Nephron (organoid): ENCODE results near the gene APIP.

Experiments
- H3K27ac Mint-ChIP-seq, 3 experiments: 2 replicates each; pipeline ENCODE4 v1.8.0; 2020; ENCODE audit warnings: mixed read lengths in 3 of 3, mild to moderate bottlenecking in 2 of 3, moderate library complexity in 1 of 3
- H3K27me3 Mint-ChIP-seq: 2 replicates; pipeline ENCODE4 v1.8.0; 2021; ENCODE audit warnings: low read depth, mild to moderate bottlenecking, moderate library complexity, mixed read lengths
- H3K36me3 Mint-ChIP-seq: 2 replicates; pipeline ENCODE4 v1.8.0; 2020; ENCODE audit warnings: low read depth, mixed read lengths
- H3K4me1 Mint-ChIP-seq: 2 replicates; pipeline ENCODE4 v1.8.0; 2020; ENCODE audit warnings: mixed read lengths
- H3K4me3 Mint-ChIP-seq, 3 experiments: 2 replicates each; pipeline ENCODE4 v1.8.0; 2020; ENCODE audit warnings: mild to moderate bottlenecking in 3 of 3, mixed read lengths in 3 of 3, moderate library complexity in 2 of 3
- H3K9me3 Mint-ChIP-seq: 2 replicates; pipeline ENCODE4 v1.8.0; 2020; ENCODE audit warnings: mixed read lengths
- TF ChIP-seq, protein P1 (sequence below), 3 experiments: fragments of 200-600 bp; sonication (generic); IDR thresholded peaks; one replicate each; pipeline ENCODE4 v1.5.0; 2021; ENCODE audit warnings: antibody characterized with exemption in 3 of 3; ENCODE audit not compliant: unreplicated experiment in 3 of 3

The APIP gene

GRCh38 chr11:34860518-34860917, 55.7 kb downstream of the APIP start:
- no peaks in the 10 kb centered on the region for H3K9me3 Mint-ChIP-seq
- H3K36me3 Mint-ChIP-seq = peaks cover 16% of the 10 kb centered on the region
- peaks cover 28% of the 10 kb centered on the region for H3K4me1 Mint-ChIP-seq
- H3K27me3 Mint-ChIP-seq = no peaks in the 10 kb centered on the region
- H3K4me3 Mint-ChIP-seq = no peak overlapping the region
- H3K27ac Mint-ChIP-seq = peak overlapping the region in 2 of 3 experiments; percentile 27 to 28
- TF ChIP-seq, protein P1, sequence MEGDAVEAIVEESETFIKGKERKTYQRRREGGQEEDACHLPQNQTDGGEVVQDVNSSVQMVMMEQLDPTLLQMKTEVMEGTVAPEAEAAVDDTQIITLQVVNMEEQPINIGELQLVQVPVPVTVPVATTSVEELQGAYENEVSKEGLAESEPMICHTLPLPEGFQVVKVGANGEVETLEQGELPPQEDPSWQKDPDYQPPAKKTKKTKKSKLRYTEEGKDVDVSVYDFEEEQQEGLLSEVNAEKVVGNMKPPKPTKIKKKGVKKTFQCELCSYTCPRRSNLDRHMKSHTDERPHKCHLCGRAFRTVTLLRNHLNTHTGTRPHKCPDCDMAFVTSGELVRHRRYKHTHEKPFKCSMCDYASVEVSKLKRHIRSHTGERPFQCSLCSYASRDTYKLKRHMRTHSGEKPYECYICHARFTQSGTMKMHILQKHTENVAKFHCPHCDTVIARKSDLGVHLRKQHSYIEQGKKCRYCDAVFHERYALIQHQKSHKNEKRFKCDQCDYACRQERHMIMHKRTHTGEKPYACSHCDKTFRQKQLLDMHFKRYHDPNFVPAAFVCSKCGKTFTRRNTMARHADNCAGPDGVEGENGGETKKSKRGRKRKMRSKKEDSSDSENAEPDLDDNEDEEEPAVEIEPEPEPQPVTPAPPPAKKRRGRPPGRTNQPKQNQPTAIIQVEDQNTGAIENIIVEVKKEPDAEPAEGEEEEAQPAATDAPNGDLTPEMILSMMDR (IDR thresholded peaks at IDR 0.05; ENCODE audit: unreplicated experiment in 3 of 3) = no peak

GRCh38 chr11:34860034-34860433, 56.1 kb downstream of the APIP start:
- Mint-ChIP-seq H3K4me3 (no peak overlapping the region), H3K27me3 (no peaks in the 10 kb centered on the region), H3K9me3 (no peaks in the 10 kb centered on the region), H3K4me1 (peaks cover 28% of the 10 kb centered on the region), H3K36me3 (peaks cover 17% of the 10 kb centered on the region), H3K27ac (peak overlapping the region in 1 of 3 experiments; percentile 27)
- TF ChIP-seq, protein P1 (IDR thresholded peaks at IDR 0.05; ENCODE audit: unreplicated experiment in 3 of 3) = no peak

DNA sequence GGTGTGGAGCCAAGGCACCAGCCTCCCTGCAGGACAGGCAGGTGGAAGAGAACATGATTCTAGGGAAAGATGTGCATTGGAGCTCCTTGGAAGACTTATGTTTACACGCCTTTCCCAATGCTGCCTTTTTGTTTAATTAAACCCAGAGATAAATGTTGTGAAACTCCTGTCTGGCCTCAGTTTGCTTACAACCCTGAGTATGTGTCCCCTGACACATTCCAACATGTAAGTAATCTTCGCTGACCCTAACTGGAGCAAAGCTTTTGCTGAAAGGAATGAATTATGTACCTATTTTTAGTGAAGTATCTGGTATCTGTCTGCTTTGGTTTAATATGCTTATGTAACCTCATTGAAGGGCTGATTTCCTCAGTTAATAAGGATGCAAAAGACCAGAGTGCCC, 56.7 kb downstream of the APIP start:
- TF ChIP-seq, protein P1 (IDR thresholded peaks at IDR 0.05; ENCODE audit: unreplicated experiment in 3 of 3) = no peak
- H3K27ac Mint-ChIP-seq = no peak overlapping the region
- H3K4me1 Mint-ChIP-seq = peaks cover 28% of the 10 kb centered on the region
- H3K36me3 Mint-ChIP-seq = peaks cover 22% of the 10 kb centered on the region
- H3K4me3 Mint-ChIP-seq = no peak overlapping the region
- no peaks in the 10 kb centered on the region for H3K27me3 Mint-ChIP-seq
- H3K9me3 Mint-ChIP-seq = no peaks in the 10 kb centered on the region

DNA sequence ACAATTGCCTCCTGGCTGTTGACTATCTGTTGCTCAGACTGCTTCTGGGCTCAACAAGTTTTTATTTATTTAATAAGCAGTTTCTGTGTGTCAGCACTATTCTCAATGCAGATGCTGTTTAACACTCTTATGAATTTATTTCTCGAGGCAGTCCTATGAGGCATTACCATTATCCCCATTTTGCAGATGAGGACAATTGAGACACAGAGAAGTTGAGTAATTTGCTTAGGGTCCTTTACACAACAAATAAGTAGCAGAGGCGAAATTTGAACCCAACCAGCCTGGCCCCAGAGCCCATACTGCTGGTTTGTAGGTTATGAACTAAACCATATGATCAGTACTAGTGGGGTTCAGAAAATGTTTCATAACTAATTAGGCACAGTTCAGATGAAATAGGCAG, 58.7 kb downstream of the APIP start:
- Mint-ChIP-seq H3K27me3 (no peaks in the 10 kb centered on the region), H3K27ac (no peak overlapping the region), H3K9me3 (no peaks in the 10 kb centered on the region), H3K4me3 (no peak overlapping the region), H3K36me3 (peaks cover 30% of the 10 kb centered on the region), H3K4me1 (peaks cover 28% of the 10 kb centered on the region)
- TF ChIP-seq, protein P1 (IDR thresholded peaks at IDR 0.05; ENCODE audit: unreplicated experiment in 3 of 3) = no peak

GRCh38 chr11:34856251-34856650, 59.9 kb downstream of the APIP start:
- peaks cover 5% of the 10 kb centered on the region for H3K9me3 Mint-ChIP-seq
- H3K4me1 Mint-ChIP-seq = peaks cover 28% of the 10 kb centered on the region
- H3K36me3 Mint-ChIP-seq = peaks cover 38% of the 10 kb centered on the region
- TF ChIP-seq, protein P1 (IDR thresholded peaks at IDR 0.05; ENCODE audit: unreplicated experiment in 3 of 3) = no peak
- H3K27ac Mint-ChIP-seq = peak overlapping the region in 1 of 3 experiments; percentile 35
- H3K27me3 Mint-ChIP-seq = no peaks in the 10 kb centered on the region
- H3K4me3 Mint-ChIP-seq = no peak overlapping the region

GRCh38 chr11:34855754-34856095, 60.5 kb downstream of the APIP start:
- Mint-ChIP-seq H3K36me3 (peaks cover 38% of the 10 kb centered on the region), H3K4me3 (no peak overlapping the region), H3K27ac (no peak overlapping the region), H3K4me1 (peaks cover 27% of the 10 kb centered on the region), H3K27me3 (no peaks in the 10 kb centered on the region), H3K9me3 (peaks cover 6% of the 10 kb centered on the region)
- TF ChIP-seq, protein P1 (IDR thresholded peaks at IDR 0.05; ENCODE audit: unreplicated experiment in 3 of 3) = no peak
